ENCODE measurements around the gene MAD1L1.

- TF ChIP-seq POLR2A (IDR thresholded peaks at IDR 0.05) (no peak), CTCF (IDR thresholded peaks at IDR 0.05) (no peak)
Observed at GRCh38 chr7:2048006-2048405, 184.7 kb downstream of the MAD1L1 start.
